PC-9 (cell line): ENCODE results near the gene SPSB4.

Experiments
- CTCF ChIP-seq: fragments of 200-600 bp; sonication (generic); conservative IDR thresholded peaks from 2 replicates; pipeline ENCODE4 v1.6.1; 2017; ENCODE audit warnings: mixed run types, antibody characterized with exemption, mild to moderate bottlenecking, moderate library complexity
- EZH2 ChIP-seq: fragments of 200-600 bp; sonication (generic); IDR thresholded peaks from 2 replicates; pipeline ENCODE4 v1.8.0; 2017; ENCODE audit warnings: antibody characterized with exemption, low read depth

DNA sequence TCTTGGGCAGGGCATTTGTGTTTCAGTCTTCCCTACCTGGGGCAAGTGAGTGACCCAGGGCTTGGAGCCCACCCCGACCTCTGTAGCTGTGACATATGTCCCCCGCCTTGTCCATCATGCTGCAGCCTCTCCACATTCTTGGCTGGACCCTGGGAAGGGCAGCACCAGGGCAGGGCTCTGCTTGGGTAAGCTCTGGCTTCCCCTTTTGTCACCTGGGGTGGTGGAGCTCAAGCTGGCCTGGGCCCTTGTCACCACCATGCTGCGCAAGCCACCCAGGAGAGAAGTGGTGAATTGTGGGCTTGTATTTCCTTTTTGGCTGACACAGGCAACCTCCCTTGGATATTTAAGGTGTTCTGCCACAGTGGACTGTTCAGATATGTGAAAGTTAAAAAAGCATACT, 29.3 kb downstream of the SPSB4 start:
- TF ChIP-seq CTCF: no peak
- TF ChIP-seq EZH2: no peak
